ENCODE results near the gene CHD9. TPM values are rescaled to one million over a fixed set of nuclear protein-coding genes. Genes with fewer than 3 reads are reported as not detected.

CHD9 gene
- total and polyA plus RNA-seq, 9 of the 15 experiments (the other 6 are each of a cell fraction or from before 2014, with no cell fraction given) = 29.0 to 69.3 (median 40.6) TPM

- TF ChIP-seq FOXP4 (CRISPR knock-in tag; IDR thresholded peaks at IDR 0.05; ENCODE audit: borderline replicate concordance) (no peak), TAF1 (IDR thresholded peaks at IDR 0.05; ENCODE audit: control insufficient read depth, extremely low read depth, insufficient read depth, low read length, severe bottlenecking) (no peak), TAF7 (tag; IDR thresholded peaks at IDR 0.05) (no peak), CHCHD3 (CRISPR knock-in tag; IDR thresholded peaks at IDR 0.05) (no peak), ZNF282 (CRISPR knock-in tag; IDR thresholded peaks at IDR 0.05) (no peak), ARHGAP35 (IDR thresholded peaks at IDR 0.05; ENCODE audit: partially characterized antibody) (no peak), KDM1A (IDR thresholded peaks at IDR 0.05) (no peak), E2F5 (CRISPR knock-in tag; IDR thresholded peaks at IDR 0.05) (no peak), CUX1 (CRISPR knock-in tag; IDR thresholded peaks at IDR 0.05) (no peak), E2F3 (CRISPR knock-in tag; IDR thresholded peaks at IDR 0.05) (no peak), ZNF644 (tag; IDR thresholded peaks at IDR 0.05; ENCODE audit: low read depth) (no peak), CEBPB (tag; IDR thresholded peaks at IDR 0.05) (peak; percentile 39; the same call in 1 of the 2 replicates), ZNF518B (CRISPR knock-in tag; IDR thresholded peaks at IDR 0.05) (no peak), ZNF384 (IDR thresholded peaks at IDR 0.05; ENCODE audit: low read depth, low read length) (no peak), NFE2 (IDR thresholded peaks at IDR 0.05; ENCODE audit: low read depth) (peak; percentile 98), HSF4 (CRISPR knock-in tag; IDR thresholded peaks at IDR 0.05; ENCODE audit: borderline replicate concordance) (no peak), SREBF1 (IDR thresholded peaks at IDR 0.05; ENCODE audit: borderline replicate concordance, low read depth, low read length) (no peak)
These were observed 170.3 kb downstream of the CHD9 start (continued) for GRCh38 chr16:53224951-53225533.
